Ishikawa (cell line): ENCODE data around the gene CD58.

Experiments used
- CEBPB ChIP-seq: IDR thresholded peaks from 2 replicates; pipeline ENCODE4 v1.6.1; 2012
- CREB1 ChIP-seq: IDR thresholded peaks from 2 replicates; pipeline ENCODE4 v1.6.1; 2012; ENCODE audit warnings: low read depth
- EGR1 ChIP-seq: IDR thresholded peaks from 2 replicates; pipeline ENCODE4 v1.6.1; 2012
- EP300 ChIP-seq: IDR thresholded peaks from 2 replicates; pipeline ENCODE4 v1.6.1; 2012; ENCODE audit warnings: borderline replicate concordance
- FOXM1 ChIP-seq: IDR thresholded peaks from 2 replicates; pipeline ENCODE4 v1.6.1; 2012; ENCODE audit warnings: low read depth, borderline replicate concordance
- NFIC ChIP-seq: IDR thresholded peaks from 2 replicates; pipeline ENCODE4 v1.6.1; 2012
- RAD21 ChIP-seq: IDR thresholded peaks from 2 replicates; pipeline ENCODE4 v1.6.1; 2012; ENCODE audit warnings: low read depth
- TAF1 ChIP-seq: IDR thresholded peaks from 2 replicates; pipeline ENCODE4 v1.6.1; 2012; ENCODE audit warnings: low read depth, mild to moderate bottlenecking
- TCF12 ChIP-seq: IDR thresholded peaks from 2 replicates; pipeline ENCODE4 v1.6.1; 2012; ENCODE audit warnings: low read depth
- TEAD4 ChIP-seq: IDR thresholded peaks from 2 replicates; pipeline ENCODE4 v1.6.1; 2012
- YY1 ChIP-seq: IDR thresholded peaks from 2 replicates; pipeline ENCODE4 v1.6.1; 2012; ENCODE audit warnings: low read depth
- ZBTB7A ChIP-seq: IDR thresholded peaks from 2 replicates; pipeline ENCODE4 v1.6.1; 2012; ENCODE audit warnings: low read depth
- TF ChIP-seq, protein P1 (sequence below): IDR thresholded peaks from 2 replicates; pipeline ENCODE4 v1.6.1; 2012
- TF ChIP-seq, protein P2 (sequence below): IDR thresholded peaks from 2 replicates; pipeline ENCODE4 v1.6.1; 2012; ENCODE audit warnings: low read depth, mild to moderate bottlenecking
- TF ChIP-seq, protein P3 (sequence below): IDR thresholded peaks from 2 replicates; pipeline ENCODE4 v1.6.1; 2012

Gene CD58

DNA sequence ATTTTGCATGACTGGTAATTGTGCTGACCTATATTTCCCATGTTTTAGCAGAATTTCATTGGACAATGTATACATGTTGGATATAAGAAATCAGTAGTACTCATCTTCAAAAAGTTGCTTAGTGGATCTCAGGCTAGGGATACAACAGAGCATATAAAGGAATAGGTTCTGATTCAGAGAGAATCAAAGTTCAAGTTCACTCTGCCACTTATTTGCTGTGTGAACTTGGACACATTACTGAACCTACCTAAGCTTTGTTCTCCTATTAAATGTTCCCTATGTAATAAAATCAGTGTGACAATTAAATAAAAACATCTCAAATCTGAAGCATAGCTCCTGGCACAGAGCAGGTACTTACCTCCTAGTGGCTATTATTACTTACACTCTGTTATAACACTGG lies 9.3 kb downstream of the CD58 start:
- TF ChIP-seq, protein P1, sequence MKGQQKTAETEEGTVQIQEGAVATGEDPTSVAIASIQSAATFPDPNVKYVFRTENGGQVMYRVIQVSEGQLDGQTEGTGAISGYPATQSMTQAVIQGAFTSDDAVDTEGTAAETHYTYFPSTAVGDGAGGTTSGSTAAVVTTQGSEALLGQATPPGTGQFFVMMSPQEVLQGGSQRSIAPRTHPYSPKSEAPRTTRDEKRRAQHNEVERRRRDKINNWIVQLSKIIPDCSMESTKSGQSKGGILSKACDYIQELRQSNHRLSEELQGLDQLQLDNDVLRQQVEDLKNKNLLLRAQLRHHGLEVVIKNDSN, result no peak
- TF ChIP-seq TAF1, result no peak
- TF ChIP-seq, protein P2, sequence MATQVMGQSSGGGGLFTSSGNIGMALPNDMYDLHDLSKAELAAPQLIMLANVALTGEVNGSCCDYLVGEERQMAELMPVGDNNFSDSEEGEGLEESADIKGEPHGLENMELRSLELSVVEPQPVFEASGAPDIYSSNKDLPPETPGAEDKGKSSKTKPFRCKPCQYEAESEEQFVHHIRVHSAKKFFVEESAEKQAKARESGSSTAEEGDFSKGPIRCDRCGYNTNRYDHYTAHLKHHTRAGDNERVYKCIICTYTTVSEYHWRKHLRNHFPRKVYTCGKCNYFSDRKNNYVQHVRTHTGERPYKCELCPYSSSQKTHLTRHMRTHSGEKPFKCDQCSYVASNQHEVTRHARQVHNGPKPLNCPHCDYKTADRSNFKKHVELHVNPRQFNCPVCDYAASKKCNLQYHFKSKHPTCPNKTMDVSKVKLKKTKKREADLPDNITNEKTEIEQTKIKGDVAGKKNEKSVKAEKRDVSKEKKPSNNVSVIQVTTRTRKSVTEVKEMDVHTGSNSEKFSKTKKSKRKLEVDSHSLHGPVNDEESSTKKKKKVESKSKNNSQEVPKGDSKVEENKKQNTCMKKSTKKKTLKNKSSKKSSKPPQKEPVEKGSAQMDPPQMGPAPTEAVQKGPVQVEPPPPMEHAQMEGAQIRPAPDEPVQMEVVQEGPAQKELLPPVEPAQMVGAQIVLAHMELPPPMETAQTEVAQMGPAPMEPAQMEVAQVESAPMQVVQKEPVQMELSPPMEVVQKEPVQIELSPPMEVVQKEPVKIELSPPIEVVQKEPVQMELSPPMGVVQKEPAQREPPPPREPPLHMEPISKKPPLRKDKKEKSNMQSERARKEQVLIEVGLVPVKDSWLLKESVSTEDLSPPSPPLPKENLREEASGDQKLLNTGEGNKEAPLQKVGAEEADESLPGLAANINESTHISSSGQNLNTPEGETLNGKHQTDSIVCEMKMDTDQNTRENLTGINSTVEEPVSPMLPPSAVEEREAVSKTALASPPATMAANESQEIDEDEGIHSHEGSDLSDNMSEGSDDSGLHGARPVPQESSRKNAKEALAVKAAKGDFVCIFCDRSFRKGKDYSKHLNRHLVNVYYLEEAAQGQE, result no peak
- TF ChIP-seq ZBTB7A, result no peak
- no peak for TF ChIP-seq TEAD4
- no peak for TF ChIP-seq EP300

DNA sequence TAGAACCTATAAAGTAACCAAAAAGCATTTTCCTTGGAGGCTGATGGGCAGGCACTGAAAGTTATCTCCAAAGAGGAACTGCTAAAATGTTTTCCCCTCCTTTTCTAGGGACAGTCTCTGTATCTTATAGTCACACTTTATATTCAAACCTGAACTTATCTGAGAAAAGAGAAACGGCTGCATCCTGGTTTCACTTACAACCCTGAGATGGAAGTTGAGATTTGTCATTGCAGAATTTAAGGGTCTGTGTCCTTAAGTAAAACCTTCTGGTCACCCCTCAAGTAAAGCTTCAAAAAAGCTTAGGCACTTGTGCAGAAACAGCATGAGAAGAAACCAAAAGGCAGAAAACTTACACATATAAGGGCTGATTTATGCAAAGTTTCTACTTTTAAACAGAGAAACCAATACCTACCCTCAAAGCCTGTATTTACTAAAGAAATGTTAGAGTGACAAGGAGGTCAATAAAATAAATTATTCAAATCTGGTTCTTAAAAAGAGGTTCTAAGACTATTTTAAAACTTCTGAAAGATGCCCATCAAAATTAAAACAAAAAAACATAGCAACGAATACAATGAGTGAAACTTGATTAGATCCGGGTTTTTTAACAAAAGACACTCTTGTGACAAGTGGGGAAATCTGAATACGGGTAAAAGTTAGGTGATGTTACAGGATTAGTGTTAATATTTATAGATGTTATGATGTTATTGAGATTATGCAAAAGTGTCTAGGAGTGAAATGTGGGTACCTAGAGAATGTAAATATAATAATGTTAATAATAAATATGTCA lies 9.9 kb downstream of the CD58 start:
- TF ChIP-seq EGR1 (no peak), ZBTB7A (no peak), FOXM1 (no peak), TCF12 (no peak)
- TF ChIP-seq, protein P3, sequence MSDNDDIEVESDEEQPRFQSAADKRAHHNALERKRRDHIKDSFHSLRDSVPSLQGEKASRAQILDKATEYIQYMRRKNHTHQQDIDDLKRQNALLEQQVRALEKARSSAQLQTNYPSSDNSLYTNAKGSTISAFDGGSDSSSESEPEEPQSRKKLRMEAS, result no peak

DNA sequence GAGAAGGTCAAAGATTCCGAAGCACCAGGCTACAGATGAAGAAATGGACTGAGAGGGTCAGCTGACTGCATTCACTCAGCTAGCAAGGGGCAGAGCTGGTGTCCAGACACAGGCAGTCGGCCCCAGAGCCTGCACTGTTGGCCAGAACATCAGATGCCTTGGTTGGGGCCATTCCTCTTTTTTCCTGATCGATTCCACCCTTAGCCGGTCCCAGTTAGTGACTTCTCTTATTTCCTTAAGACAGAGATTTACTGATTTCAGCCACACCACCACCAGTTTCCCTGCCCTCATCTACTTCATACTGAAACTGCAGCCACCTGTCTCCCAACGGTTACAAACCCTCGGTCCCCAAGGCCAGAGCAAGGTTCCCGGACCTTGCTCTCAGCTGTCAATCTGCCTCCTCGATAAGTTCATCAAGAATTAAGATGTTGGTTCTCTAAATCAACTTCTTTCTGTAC lies 11.5 kb downstream of the CD58 start:
- TF ChIP-seq EP300 (no peak), CEBPB (no peak), TCF12 (no peak), RAD21 (no peak), FOXM1 (no peak), TEAD4 (no peak), ZBTB7A (no peak), TAF1 (no peak), EGR1 (no peak), CREB1 (no peak), YY1 (no peak), NFIC (no peak)
- TF ChIP-seq, protein P2, result no peak
- TF ChIP-seq, protein P1, result no peak
- TF ChIP-seq, protein P3, result no peak

DNA sequence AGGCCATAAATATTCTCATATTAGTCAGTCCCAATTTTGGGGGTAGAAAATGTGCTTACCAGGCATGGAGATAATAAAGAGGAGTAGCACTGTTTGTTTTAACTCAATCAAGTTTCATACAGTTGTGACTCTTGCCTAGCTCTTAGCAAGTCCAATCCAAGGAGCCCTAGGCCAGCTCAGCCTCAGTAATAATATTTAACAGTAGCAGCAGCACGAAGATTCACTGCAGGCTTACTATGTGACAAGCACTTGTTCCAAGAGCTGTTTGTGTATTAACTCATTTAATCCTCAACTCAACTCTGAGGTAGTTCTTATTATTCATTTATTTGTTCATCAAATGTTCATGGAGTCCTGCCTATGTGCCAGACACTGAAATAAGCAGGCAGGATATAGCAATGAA lies 12.3 kb downstream of the CD58 start:
- TF ChIP-seq CEBPB (no peak), TEAD4 (no peak), CREB1 (no peak), TCF12 (no peak), TAF1 (no peak)

DNA sequence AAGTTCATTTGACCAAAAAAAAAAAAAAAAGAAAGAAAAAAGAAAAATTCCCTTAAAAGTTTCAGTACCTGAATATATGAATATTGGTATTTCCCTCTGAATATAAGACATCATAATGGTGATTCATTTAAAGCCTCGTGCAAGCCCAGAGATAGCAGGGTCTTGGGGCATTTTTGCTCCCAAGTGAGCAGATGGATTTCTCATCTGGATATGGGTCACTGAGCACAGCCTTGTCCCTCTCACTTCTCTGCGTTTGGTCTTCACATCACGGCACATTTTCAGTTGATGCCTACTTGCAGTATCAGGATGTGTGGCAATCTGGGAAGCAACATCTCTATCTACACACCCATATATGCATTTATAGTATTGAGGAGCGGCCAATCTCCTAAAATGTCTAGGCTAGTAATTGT lies 12.7 kb downstream of the CD58 start:
- no peak for TF ChIP-seq TCF12
- no peak for TF ChIP-seq NFIC

DNA sequence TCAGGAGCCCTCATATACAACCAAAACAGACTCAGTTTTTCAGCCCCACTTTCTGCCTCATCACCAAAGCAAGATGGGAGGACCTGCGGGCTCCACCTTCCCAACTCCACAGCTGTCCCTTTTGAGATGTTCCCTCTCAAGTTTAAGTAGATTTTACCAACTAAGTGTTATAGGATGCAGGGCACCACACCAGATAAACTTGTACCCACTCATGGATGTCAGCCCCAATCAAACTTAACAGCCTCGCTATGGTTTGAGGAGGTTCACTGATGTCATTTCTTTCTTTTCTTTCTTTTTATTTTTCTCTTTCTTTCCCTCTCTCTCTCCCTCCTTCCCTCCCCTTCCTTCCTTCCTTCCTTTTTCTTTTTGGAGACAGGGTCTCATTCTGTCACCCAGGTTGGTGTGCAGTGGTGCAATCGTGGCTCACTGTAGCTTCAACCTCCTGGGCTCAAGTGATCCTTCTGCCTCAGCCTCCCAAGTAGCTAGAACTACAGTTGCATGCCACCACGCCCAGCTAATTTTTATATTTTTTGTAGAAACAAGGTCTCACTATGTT lies 13.4 kb downstream of the CD58 start:
- TF ChIP-seq EGR1, result no peak
- TF ChIP-seq, protein P2, result no peak
- TF ChIP-seq EP300, result no peak
